H9 (cell line): ENCODE measurements around the gene PTBP3. TPM values are rescaled to one million over a fixed set of nuclear protein-coding genes. Genes with fewer than 3 reads are reported as not detected.

Experiments used
- DNase-seq: peaks from one replicate; pipeline ENCODE4 v3.0.0-alpha.2; 2017
- H2AFZ ChIP-seq: one replicate; pipeline ENCODE4 v1.6.1; 2013; ENCODE audit warnings: mild to moderate bottlenecking, low read length, control low read depth, moderate library complexity
- H2AK5ac ChIP-seq: 2 replicates; pipeline ENCODE4 v1.6.1; 2013; ENCODE audit warnings: low read length, control low read depth, mixed read lengths; ENCODE audit not compliant: insufficient read length
- H2BK120ac ChIP-seq: one replicate; pipeline ENCODE4 v1.6.1; 2013; ENCODE audit warnings: low read depth, mild to moderate bottlenecking, low read length, control low read depth, inconsistent platforms; ENCODE audit not compliant: poor library complexity, severe bottlenecking
- H2BK12ac ChIP-seq: 2 replicates; pipeline ENCODE4 v1.6.1; 2013; ENCODE audit warnings: low read length, control low read depth, mixed read lengths, low read depth; ENCODE audit not compliant: insufficient read length
- H2BK15ac ChIP-seq: 2 replicates; pipeline ENCODE4 v1.6.1; 2013; ENCODE audit warnings: low read depth, low read length, control low read depth
- H2BK20ac ChIP-seq: one replicate; pipeline ENCODE4 v1.6.1; 2013; ENCODE audit warnings: low read depth, mild to moderate bottlenecking, low read length, control low read depth, inconsistent platforms; ENCODE audit not compliant: poor library complexity, severe bottlenecking
- H2BK5ac ChIP-seq: 2 replicates; pipeline ENCODE4 v1.6.1; 2013; ENCODE audit warnings: low read length, control low read depth, mixed read lengths; ENCODE audit not compliant: insufficient read length
- H3K14ac ChIP-seq: 2 replicates; pipeline ENCODE4 v1.6.1; 2013; ENCODE audit warnings: low read length, control low read depth; ENCODE audit not compliant: insufficient read depth
- H3K18ac ChIP-seq: 2 replicates; pipeline ENCODE4 v1.6.1; 2013; ENCODE audit warnings: low read depth, mild to moderate bottlenecking, mixed read lengths, low read length, control low read depth; ENCODE audit not compliant: insufficient read length
- H3K23ac ChIP-seq: 2 replicates; pipeline ENCODE4 v1.6.1; 2013; ENCODE audit warnings: low read length, control low read depth, mixed read lengths, low read depth; ENCODE audit not compliant: insufficient read length
- H3K23me2 ChIP-seq: 2 replicates; pipeline ENCODE4 v1.6.1; 2013; ENCODE audit warnings: low read depth, mild to moderate bottlenecking, mixed read lengths, low read length, control low read depth; ENCODE audit not compliant: insufficient read length, poor library complexity, severe bottlenecking
- H3K27ac ChIP-seq: 2 replicates; pipeline ENCODE4 v1.5.1; 2013; ENCODE audit warnings: low read length, control low read depth, mixed read lengths, low read depth; ENCODE audit not compliant: insufficient read length
- H3K27me3 ChIP-seq: 2 replicates; pipeline ENCODE4 v1.6.1; 2013; ENCODE audit warnings: low read length, control low read depth, inconsistent platforms; ENCODE audit not compliant: insufficient read depth
- H3K4ac ChIP-seq: 2 replicates; pipeline ENCODE4 v1.6.1; 2013; ENCODE audit warnings: low read depth, mild to moderate bottlenecking, control low read depth, inconsistent platforms, low read length, moderate library complexity
- H3K4me1 ChIP-seq: 2 replicates; pipeline ENCODE4 v1.6.1; 2013; ENCODE audit warnings: low read length, control low read depth, inconsistent platforms; ENCODE audit not compliant: insufficient read depth
- H3K4me2 ChIP-seq: 2 replicates; pipeline ENCODE4 v1.6.1; 2013; ENCODE audit warnings: low read length, control low read depth, mixed read lengths; ENCODE audit not compliant: insufficient read length, insufficient read depth
- H3K56ac ChIP-seq: 2 replicates; pipeline ENCODE4 v1.6.1; 2013; ENCODE audit warnings: low read depth, mild to moderate bottlenecking, mixed read lengths, low read length, control low read depth; ENCODE audit not compliant: insufficient read length
- H3K79me1 ChIP-seq: 2 replicates; pipeline ENCODE4 v1.6.1; 2013; ENCODE audit warnings: low read depth, mild to moderate bottlenecking, moderate library complexity, low read length, control low read depth, inconsistent platforms; ENCODE audit not compliant: insufficient read depth, poor library complexity, severe bottlenecking
- H3K79me2 ChIP-seq: 2 replicates; pipeline ENCODE4 v1.6.1; 2013; ENCODE audit warnings: low read length, control low read depth, inconsistent platforms; ENCODE audit not compliant: insufficient read depth
- H3K9ac ChIP-seq: 2 replicates; pipeline ENCODE4 v1.6.1; 2013; ENCODE audit warnings: low read length, control low read depth, mixed read lengths; ENCODE audit not compliant: insufficient read length; ENCODE audit errors: extremely low read depth
- H3K9me3 ChIP-seq: one replicate; pipeline ENCODE4 v1.6.1; 2013; ENCODE audit warnings: low read depth, low read length, inconsistent platforms; ENCODE audit not compliant: control insufficient read depth
- H3T11ph ChIP-seq: one replicate; pipeline ENCODE4 v1.6.1; 2013; ENCODE audit warnings: mild to moderate bottlenecking, low read length, control low read depth, inconsistent platforms
- H4K20me1 ChIP-seq: one replicate; pipeline ENCODE4 v1.6.1; 2013; ENCODE audit not compliant: control insufficient read depth, insufficient read length, insufficient read depth
- H4K5ac ChIP-seq: 2 replicates; pipeline ENCODE4 v1.6.1; 2013; ENCODE audit warnings: low read depth, mild to moderate bottlenecking, mixed read lengths, low read length, control low read depth; ENCODE audit not compliant: insufficient read length
- H4K8ac ChIP-seq: replicated peaks from 2 replicates; pipeline ENCODE4 v1.6.1; 2013; ENCODE audit warnings: low read length, control low read depth, mixed read lengths, low read depth; ENCODE audit not compliant: insufficient read length
- H4K91ac ChIP-seq: 2 replicates; pipeline ENCODE4 v1.6.1; 2013; ENCODE audit warnings: low read depth, mild to moderate bottlenecking, moderate library complexity, mixed read lengths, low read length, control low read depth; ENCODE audit not compliant: insufficient read length
- H3K27ac Mint-ChIP-seq, 3 experiments: 2 replicates in 2 of 3; 3 replicates in 1 of 3; pipeline ENCODE4 v1.8.0; 2020 to 2021; ENCODE audit warnings: mixed read lengths in 3 of 3, mild to moderate bottlenecking in 1 of 3, moderate library complexity in 1 of 3
- H3K27me3 Mint-ChIP-seq: 2 replicates; pipeline ENCODE4 v1.8.0; 2021; ENCODE audit warnings: low read depth, mild to moderate bottlenecking, moderate library complexity, mixed read lengths
- H3K36me3 Mint-ChIP-seq, 3 experiments: 2 replicates in 2 of 3; 3 replicates in 1 of 3; pipeline ENCODE4 v1.8.0; 2020 to 2021; ENCODE audit warnings: low read depth in 3 of 3, mixed read lengths in 3 of 3; ENCODE audit not compliant: insufficient read depth in 1 of 3
- H3K4me1 Mint-ChIP-seq, 2 experiments: 2 replicates each; pipeline ENCODE4 v1.8.0; 2020; ENCODE audit warnings: mixed read lengths in 2 of 2
- H3K4me3 Mint-ChIP-seq, 2 experiments: 2 replicates in 1 of 2; 3 replicates in 1 of 2; pipeline ENCODE4 v1.8.0; 2020 to 2021; ENCODE audit warnings: mild to moderate bottlenecking in 2 of 2, mixed read lengths in 2 of 2, moderate library complexity in 1 of 2
- H3K9me3 Mint-ChIP-seq, 2 experiments: 2 replicates in 1 of 2; 3 replicates in 1 of 2; pipeline ENCODE4 v1.8.0; 2020; ENCODE audit warnings: mild to moderate bottlenecking in 2 of 2, mixed read lengths in 2 of 2, moderate library complexity in 1 of 2
- CTCF ChIP-seq: fragments of 200-600 bp; sonication (generic); conservative IDR thresholded peaks from 3 replicates; pipeline ENCODE4 v1.8.0; 2021; ENCODE audit warnings: antibody characterized with exemption, mild to moderate bottlenecking
- total RNA-seq: library from RNA; stranded (reverse); gene quantifications from 2 replicates; pipeline ENCODE4 v1.2.1, GENCODE V29; 2021

PTBP3 gene
- total RNA-seq, 1 experiment from 2014 or later: 89.5 TPM

GRCh38 chr9:112367465-112367864 is 34.0 kb upstream of the PTBP3 start:
- Histone ChIP-seq H3K4me1 (no peaks in the 10 kb centered on the region), H4K91ac (no peak overlapping the region), H2BK5ac (no peak overlapping the region), H3K4me2 (no peak overlapping the region), H2AK5ac (no peak overlapping the region), H3K23me2 (no peaks in the 10 kb centered on the region), H3K4ac (no peak overlapping the region), H2BK12ac (no peak overlapping the region), H3K23ac (no peak overlapping the region), H3K14ac (no peak overlapping the region), H4K8ac (no peak overlapping the region), H3K9me3 (no peaks in the 10 kb centered on the region), H3K79me1 (no peaks in the 10 kb centered on the region), H3K79me2 (no peaks in the 10 kb centered on the region), H4K20me1 (no peaks in the 10 kb centered on the region), H2BK20ac (no peak overlapping the region), H3T11ph (no peak overlapping the region), H2BK15ac (no peak overlapping the region), H4K5ac (no peak overlapping the region), H3K9ac (no peak overlapping the region), H3K56ac (no peak overlapping the region), H3K27ac (no peak overlapping the region), H2BK120ac (no peak overlapping the region), H3K27me3 (no peaks in the 10 kb centered on the region), H2AFZ (no peak overlapping the region), H3K18ac (no peak overlapping the region)
- Mint-ChIP-seq H3K27me3 (no peaks in the 10 kb centered on the region), H3K4me3 (no peak overlapping the region), H3K9me3 (peaks cover 43 to 44% of the 10 kb centered on the region in 2 experiments), H3K4me1 (0 out of 4 replicates have a peak, but pooled peaks cover 0 to 5% of the 10 kb centered on the region in 2 experiments), H3K27ac (no peak overlapping the region), H3K36me3 (peaks cover 20 to 36% (median 25%) of the 10 kb centered on the region in 3 experiments)
- TF ChIP-seq CTCF: no peak
- DNase-seq: no peak
